OCI-LY3 (cell line): ENCODE measurements around the gene FAT3.

Source experiments
- H2AFZ ChIP-seq: fragments of 200-600, 300-600 bp; shearing (Covaris generic); 2 replicates; pipeline ENCODE4 v1.6.0; 2014; ENCODE audit warnings: antibody characterized with exemption, low read depth, low read length
- H3K27ac ChIP-seq: fragments of 200-600, 300-600 bp; sonication (generic); 2 replicates; pipeline ENCODE4 v1.5.1; 2014; ENCODE audit warnings: mild to moderate bottlenecking, low read length, moderate library complexity, mixed read lengths
- H3K27me3 ChIP-seq: fragments of 200-600, 300-600 bp; sonication (generic); 2 replicates; pipeline ENCODE4 v1.6.1; 2014; ENCODE audit warnings: low read depth, low read length, mixed read lengths
- H3K36me3 ChIP-seq: fragments of 200-600, 300-600 bp; sonication (generic); replicated peaks from 2 replicates; pipeline ENCODE3; 2014; ENCODE audit warnings: low read depth, low read length, mixed read lengths
- H3K4me1 ChIP-seq: fragments of 300-600, 200-600 bp; sonication (generic); 2 replicates; pipeline ENCODE4 v1.6.1; 2014; ENCODE audit warnings: low read length, mixed read lengths
- H3K4me2 ChIP-seq: fragments of 200-600, 300-600 bp; sonication (generic); 2 replicates; pipeline ENCODE4 v1.6.1; 2014; ENCODE audit warnings: low read length, mixed read lengths
- H3K4me3 ChIP-seq: fragments of 300-600, 200-600 bp; sonication (generic); 2 replicates; pipeline ENCODE4 v1.5.1; 2014; ENCODE audit warnings: antibody characterized with exemption, mild to moderate bottlenecking, low read length, moderate library complexity
- H3K79me2 ChIP-seq: fragments of 300-600, 200-600 bp; shearing (Covaris generic); 2 replicates; pipeline ENCODE4 v1.6.1; 2014; ENCODE audit warnings: mild to moderate bottlenecking, low read length, mixed read lengths
- H3K9ac ChIP-seq: fragments of 300-600, 200-600 bp; shearing (Covaris generic); 2 replicates; pipeline ENCODE4 v1.6.0; 2014; ENCODE audit warnings: mild to moderate bottlenecking, low read length, moderate library complexity
- H3K9me3 ChIP-seq: fragments of 200-600, 300-600 bp; shearing (Covaris generic); 2 replicates; pipeline ENCODE4 v1.6.1; 2014; ENCODE audit warnings: low read length, mixed read lengths; ENCODE audit not compliant: insufficient read depth
- H4K20me1 ChIP-seq: fragments of 200-600, 300-600 bp; sonication (generic); 2 replicates; pipeline ENCODE4 v1.6.1; 2016; ENCODE audit warnings: low read length, mixed read lengths; ENCODE audit not compliant: insufficient read depth
- EZH2phosphoT487 ChIP-seq: fragments of 200-600 bp; shearing (Covaris generic); IDR thresholded peaks from 2 replicates; pipeline ENCODE4 v1.6.1; 2018; ENCODE audit warnings: antibody characterized with exemption, mixed run types, low read depth
- TF ChIP-seq, protein P1 (sequence below): fragments of 200-600, 300-600 bp; sonication (generic); IDR thresholded peaks from 2 replicates; pipeline ENCODE4 v1.5.1; 2014; ENCODE audit warnings: antibody characterized with exemption, low read length, low read depth

The FAT3 gene

DNA sequence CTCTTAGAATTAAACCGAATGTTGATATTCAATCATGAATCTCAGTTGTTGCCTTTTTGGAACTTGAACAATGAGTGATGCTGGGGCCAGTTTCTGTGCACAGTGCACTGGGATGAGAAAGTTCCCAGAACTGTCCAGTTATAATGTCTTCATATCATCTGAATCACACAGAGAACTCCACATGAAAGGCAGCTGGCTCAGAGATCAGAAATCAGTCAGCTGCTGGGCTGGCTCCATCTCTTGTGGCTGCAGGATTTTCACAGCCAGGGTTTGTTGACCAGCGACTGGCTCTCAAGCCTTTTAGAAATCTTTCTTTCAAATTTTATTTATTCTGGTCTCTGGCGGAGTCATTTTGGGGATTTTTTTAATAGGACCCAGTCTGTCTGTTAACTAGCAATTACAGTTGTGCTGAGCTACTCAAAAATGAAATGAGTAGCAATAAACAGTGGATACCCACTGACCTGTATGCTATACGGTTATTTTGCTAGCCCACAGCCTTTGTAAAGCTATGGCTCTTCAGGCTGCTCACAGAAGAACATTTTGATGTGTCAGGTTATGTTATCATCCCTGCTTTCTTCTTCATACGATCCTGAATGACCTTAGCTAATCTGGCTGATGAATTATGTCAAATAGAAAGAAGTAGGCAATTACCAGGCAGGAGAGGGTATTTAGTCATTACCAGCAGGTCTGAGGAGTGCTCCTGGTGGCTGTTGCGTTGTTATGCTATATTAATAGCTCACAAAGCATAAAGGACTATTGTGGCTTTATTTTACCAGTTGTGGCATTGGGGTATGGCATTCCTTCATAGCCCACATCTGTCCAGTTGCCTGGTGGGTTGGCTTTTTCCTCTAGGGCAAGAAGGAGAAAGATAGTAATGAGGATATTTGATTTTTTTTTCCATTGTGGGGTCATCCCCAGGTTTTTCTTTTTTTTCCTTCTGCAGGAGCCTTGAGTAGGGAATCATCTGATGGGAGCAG, 3.6 kb downstream of the FAT3 start:
- Histone ChIP-seq H2AFZ (no peak overlapping the region), H3K27me3 (no peaks in the 10 kb centered on the region), H3K4me3 (no peak overlapping the region), H3K4me1 (no peaks in the 10 kb centered on the region), H3K9ac (no peak overlapping the region), H3K27ac (no peak overlapping the region), H3K9me3 (no peaks in the 10 kb centered on the region), H4K20me1 (no peaks in the 10 kb centered on the region), H3K36me3 (no peaks in the 10 kb centered on the region), H3K4me2 (no peak overlapping the region), H3K79me2 (no peaks in the 10 kb centered on the region)
- TF ChIP-seq, protein P1, sequence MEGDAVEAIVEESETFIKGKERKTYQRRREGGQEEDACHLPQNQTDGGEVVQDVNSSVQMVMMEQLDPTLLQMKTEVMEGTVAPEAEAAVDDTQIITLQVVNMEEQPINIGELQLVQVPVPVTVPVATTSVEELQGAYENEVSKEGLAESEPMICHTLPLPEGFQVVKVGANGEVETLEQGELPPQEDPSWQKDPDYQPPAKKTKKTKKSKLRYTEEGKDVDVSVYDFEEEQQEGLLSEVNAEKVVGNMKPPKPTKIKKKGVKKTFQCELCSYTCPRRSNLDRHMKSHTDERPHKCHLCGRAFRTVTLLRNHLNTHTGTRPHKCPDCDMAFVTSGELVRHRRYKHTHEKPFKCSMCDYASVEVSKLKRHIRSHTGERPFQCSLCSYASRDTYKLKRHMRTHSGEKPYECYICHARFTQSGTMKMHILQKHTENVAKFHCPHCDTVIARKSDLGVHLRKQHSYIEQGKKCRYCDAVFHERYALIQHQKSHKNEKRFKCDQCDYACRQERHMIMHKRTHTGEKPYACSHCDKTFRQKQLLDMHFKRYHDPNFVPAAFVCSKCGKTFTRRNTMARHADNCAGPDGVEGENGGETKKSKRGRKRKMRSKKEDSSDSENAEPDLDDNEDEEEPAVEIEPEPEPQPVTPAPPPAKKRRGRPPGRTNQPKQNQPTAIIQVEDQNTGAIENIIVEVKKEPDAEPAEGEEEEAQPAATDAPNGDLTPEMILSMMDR: no peak
- TF ChIP-seq EZH2phosphoT487: no peak

DNA sequence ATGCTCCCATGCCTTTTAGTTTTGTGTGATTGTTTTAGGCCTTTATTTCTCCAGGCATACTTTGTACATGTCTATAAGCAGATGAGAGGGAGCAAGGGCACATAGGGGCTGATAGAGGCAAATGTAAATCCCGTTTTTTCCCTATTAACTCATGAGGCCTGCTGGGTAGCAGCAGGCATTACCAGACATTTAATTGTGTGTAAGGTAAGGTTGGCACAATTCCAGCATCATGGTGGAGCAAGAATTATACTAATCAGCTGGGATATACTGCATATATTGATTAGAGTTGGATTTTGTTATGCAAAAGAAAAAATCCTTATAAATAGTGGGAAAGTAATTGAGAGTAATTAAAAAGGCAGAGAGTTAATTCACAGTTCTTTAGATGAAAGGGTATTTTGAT, 12.2 kb downstream of the FAT3 start:
- no peaks in the 10 kb centered on the region for H3K36me3 ChIP-seq
- H4K20me1 ChIP-seq: no peaks in the 10 kb centered on the region
- H3K79me2 ChIP-seq: no peaks in the 10 kb centered on the region
- no peak overlapping the region for H3K4me2 ChIP-seq
- no peak overlapping the region for H3K4me3 ChIP-seq
- no peak for TF ChIP-seq EZH2phosphoT487
- H3K9me3 ChIP-seq: no peaks in the 10 kb centered on the region
- no peaks in the 10 kb centered on the region for H3K27me3 ChIP-seq
- no peak overlapping the region for H2AFZ ChIP-seq
- no peaks in the 10 kb centered on the region for H3K4me1 ChIP-seq
- H3K9ac ChIP-seq: no peak overlapping the region
- H3K27ac ChIP-seq: no peak overlapping the region

DNA sequence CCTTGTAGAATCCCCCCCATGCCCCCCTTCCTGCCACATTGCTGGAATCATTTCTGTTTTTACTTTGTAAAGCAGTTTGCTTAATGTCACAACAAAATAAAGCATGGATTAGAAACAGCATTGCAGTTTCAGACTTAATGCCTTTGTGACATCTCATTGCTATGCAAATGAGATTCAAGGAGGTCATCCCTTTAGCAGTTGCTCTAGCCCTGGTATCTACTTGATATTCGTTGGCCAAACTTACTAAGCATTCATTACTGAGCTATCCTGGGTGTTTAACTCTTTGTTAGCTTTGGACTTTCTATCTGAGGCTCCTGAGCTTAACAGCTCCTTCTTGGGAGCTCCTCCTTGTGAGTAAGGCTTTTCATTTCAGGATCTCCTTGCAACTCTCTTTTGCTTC, 16.3 kb downstream of the FAT3 start:
- H2AFZ ChIP-seq: no peak overlapping the region
- no peak overlapping the region for H3K27ac ChIP-seq
- no peaks in the 10 kb centered on the region for H3K4me1 ChIP-seq
- H3K9ac ChIP-seq: no peak overlapping the region
- no peak overlapping the region for H3K4me3 ChIP-seq
- H4K20me1 ChIP-seq: no peaks in the 10 kb centered on the region
- no peaks in the 10 kb centered on the region for H3K36me3 ChIP-seq
- H3K27me3 ChIP-seq: no peaks in the 10 kb centered on the region
- H3K79me2 ChIP-seq: no peaks in the 10 kb centered on the region
- no peaks in the 10 kb centered on the region for H3K9me3 ChIP-seq
- H3K4me2 ChIP-seq: no peak overlapping the region
- no peak for TF ChIP-seq EZH2phosphoT487
- TF ChIP-seq, protein P1: no peak

GRCh38 chr11:92245700-92246271, 21.2 kb downstream of the FAT3 start:
- H3K4me3 ChIP-seq: no peak overlapping the region
- no peak overlapping the region for H2AFZ ChIP-seq
- no peaks in the 10 kb centered on the region for H3K79me2 ChIP-seq
- H3K4me2 ChIP-seq: no peak overlapping the region
- no peak overlapping the region for H3K9ac ChIP-seq
- H3K27me3 ChIP-seq: no peaks in the 10 kb centered on the region
- H3K9me3 ChIP-seq: no peaks in the 10 kb centered on the region
- H3K36me3 ChIP-seq: no peaks in the 10 kb centered on the region
- TF ChIP-seq EZH2phosphoT487: no peak
- no peaks in the 10 kb centered on the region for H4K20me1 ChIP-seq
- H3K4me1 ChIP-seq: no peaks in the 10 kb centered on the region
- no peak overlapping the region for H3K27ac ChIP-seq

DNA sequence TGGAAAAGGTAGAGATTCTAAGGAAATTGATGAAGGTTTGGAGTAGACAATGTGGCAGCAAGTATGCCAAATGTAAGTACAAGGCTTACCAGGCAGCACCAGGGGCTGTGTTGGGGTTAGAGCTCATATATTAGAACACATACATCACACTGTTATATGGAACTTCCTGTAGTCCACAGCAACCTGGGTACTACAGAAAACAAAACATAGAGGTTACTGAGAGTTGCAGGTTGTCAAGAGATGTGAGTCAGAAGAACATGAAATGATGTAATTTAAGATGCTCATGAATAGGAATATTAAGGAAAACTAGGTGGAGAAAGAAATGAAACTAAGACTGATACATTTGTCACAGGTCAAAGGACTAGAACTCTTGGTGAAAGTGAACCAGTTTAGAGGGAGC, 22.0 kb downstream of the FAT3 start:
- Histone ChIP-seq H3K36me3 (no peaks in the 10 kb centered on the region), H3K27me3 (no peaks in the 10 kb centered on the region), H2AFZ (no peak overlapping the region), H3K9ac (no peak overlapping the region), H3K4me1 (no peaks in the 10 kb centered on the region), H4K20me1 (no peaks in the 10 kb centered on the region), H3K27ac (no peak overlapping the region), H3K79me2 (no peaks in the 10 kb centered on the region), H3K4me2 (no peak overlapping the region), H3K9me3 (no peaks in the 10 kb centered on the region), H3K4me3 (no peak overlapping the region)
- TF ChIP-seq EZH2phosphoT487: no peak
- TF ChIP-seq, protein P1: no peak
